Stimulated activated CD4-positive, alpha-beta T cell treated with anti-CD3 and anti-CD28 coated beads, Interleukin-1b, Interleukin-23, amount 100 ng/mL, for 48 hours (primary cell): ENCODE measurements around the gene SAV1.

Source experiments
- DNase-seq: peaks from one replicate; pipeline ENCODE4 v3.0.0-alpha.2; 2020

The SAV1 gene

GRCh38 chr14:50605766-50606165 lies 62.3 kb downstream of the SAV1 start:
- no peak for DNase-seq

DNA sequence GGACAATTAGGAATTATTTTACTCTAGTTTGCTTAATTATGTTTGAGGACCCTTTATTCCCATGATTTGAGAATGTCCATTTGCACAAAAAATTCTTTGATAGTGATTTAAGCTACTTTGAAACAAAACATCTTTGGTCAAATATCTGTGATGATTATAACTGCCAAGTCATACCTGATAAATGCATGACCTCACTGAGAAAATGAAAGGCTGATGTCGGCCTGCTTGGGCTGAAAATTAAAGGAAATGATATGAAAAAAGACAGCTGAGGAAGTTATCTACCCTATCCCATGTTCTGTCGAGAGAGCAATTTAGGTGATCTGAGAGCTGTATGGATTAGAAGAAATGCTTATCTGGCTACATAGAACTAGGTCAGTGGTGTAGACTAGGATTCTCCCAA lies 64.5 kb downstream of the SAV1 start:
- no peak for DNase-seq

- no peak for DNase-seq
Measured at GRCh38 chr14:50602035-50602434, 66.1 kb downstream of the SAV1 start.

- no peak for DNase-seq
Measured at GRCh38 chr14:50601394-50601793, 66.7 kb downstream of the SAV1 start.

- DNase-seq = no peak
Measured at GRCh38 chr14:50600849-50601248, 67.3 kb downstream of the SAV1 start.

DNA sequence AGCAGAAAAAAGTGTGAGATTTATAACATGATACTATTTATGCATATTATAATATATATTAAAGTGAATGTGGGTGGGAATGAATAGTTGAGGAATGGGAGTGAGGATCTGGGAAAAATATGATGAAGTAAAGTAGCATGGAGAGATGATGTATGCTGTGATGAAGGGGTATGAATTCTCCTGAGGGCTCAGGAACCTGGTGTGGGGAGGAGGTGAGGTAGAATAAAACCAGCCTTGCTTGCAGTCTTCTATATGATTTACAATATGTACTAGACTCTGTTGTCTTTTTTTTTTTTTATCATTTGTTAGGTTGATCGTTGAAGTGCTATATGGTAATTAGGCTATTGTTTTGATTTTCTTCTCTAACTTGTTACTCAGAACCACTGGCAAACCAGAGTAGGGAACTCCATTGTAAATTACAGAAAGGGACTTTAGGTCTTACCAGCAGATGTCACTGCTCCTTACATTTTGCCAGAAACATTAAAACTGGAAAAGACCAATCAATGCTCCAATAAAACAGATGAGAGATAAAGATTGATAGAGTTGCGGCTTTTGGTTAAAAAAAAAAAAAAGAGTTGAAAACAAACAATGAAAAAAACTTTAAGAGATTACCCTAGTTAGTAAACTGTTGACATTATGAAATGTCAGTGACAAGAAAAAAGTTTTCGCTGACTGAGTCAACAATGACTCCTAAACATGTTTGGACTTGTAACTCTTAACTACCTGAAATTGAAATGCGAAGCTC lies 68.2 kb downstream of the SAV1 start:
- DNase-seq = no peak

GRCh38 chr14:50598765-50599164 lies 69.3 kb downstream of the SAV1 start:
- DNase-seq = no peak

GRCh38 chr14:50594577-50595316 lies 73.4 kb downstream of the SAV1 start:
- no peak for DNase-seq

- DNase-seq = no peak
Measured at GRCh38 chr14:50590464-50590863, 77.6 kb downstream of the SAV1 start.
